Stimulated activated CD8-positive, alpha-beta memory T cell treated with anti-CD3 and anti-CD28 coated beads, Interleukin-12 subunit alpha, Interleukin-12 subunit beta, amount 100 ng/mL, for 4 hours (primary cell): ENCODE results near the gene HNRNPF.
A peak's percentile ranks its signal among the peaks of the same experiment; 100 is the strongest.
"Not testable (repeated sequence)": the region's sequence is repeated elsewhere in the genome, so short reads cannot be mapped to it uniquely, and the experiment has no call there.

Experiments
- DNase-seq: peaks from one replicate; pipeline ENCODE4 v3.0.0-alpha.2; 2020; ENCODE audit warnings: low read depth

The HNRNPF gene

DNA sequence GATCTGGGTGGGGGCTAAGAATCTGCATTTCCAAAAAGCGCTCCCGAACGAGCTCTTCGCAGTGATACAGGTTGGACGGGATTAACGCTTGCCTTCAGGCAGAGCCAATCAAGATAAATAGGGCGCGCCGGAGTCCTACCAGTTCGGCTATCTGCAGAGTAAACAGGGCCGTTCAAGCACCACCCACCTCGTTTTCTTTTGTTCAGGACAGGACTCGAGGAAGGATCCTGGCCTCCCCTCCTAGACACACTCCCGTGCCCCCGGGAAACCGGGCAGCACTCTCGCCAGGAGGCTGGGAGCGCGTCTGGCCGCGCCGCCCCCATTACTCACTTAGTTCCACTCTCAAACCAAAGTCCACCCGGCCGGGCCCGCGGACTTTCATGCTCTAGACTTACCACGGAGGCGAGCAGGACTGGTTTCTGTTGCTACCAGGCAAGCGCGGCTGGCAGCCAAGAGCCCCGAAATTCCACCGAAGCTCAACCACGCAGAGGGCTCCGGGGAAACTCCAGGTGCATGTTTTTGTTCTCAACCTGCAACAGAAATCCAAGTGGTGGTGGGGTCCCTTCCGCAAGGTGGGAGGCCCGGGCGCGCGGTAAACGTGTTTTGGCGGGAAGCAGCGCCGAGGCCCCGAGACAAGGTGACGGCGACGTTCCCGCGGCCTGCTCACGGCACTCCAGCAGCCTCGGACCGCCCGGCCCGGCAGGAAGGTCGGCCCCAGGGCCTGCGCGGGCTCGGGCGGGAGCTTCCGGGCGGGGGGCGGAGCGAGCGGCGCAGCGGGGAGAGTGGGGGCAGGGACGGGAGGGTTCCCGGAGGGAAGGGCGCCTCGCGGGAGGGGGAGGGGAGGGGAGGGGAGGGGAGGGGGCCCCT, 12.7 kb downstream of the HNRNPF start:
- peak; percentile 48 for DNase-seq

DNA sequence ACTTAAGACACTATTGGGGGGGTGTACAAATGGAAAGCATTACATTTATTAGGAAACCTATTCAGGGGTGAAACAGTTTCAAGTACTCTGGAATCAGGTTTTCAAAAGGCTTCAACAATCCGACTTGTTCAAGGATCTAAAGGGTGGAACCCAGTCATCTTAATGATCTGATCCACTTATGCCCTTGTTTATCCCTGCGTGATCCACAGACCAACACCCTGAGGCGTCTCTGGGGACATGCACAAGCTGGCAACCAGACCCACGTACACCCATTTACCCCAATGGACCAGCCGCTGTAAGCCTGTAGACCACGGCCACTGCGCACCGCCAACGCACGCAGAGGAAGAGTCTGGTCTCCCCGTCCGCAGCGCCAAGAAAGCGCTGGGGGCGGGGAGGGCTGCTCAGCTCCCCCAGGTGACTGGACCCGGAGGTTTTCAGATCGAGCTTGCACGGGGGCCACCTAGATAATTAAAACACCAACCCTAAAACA, 13.4 kb downstream of the HNRNPF start:
- DNase-seq: no peak

DNA sequence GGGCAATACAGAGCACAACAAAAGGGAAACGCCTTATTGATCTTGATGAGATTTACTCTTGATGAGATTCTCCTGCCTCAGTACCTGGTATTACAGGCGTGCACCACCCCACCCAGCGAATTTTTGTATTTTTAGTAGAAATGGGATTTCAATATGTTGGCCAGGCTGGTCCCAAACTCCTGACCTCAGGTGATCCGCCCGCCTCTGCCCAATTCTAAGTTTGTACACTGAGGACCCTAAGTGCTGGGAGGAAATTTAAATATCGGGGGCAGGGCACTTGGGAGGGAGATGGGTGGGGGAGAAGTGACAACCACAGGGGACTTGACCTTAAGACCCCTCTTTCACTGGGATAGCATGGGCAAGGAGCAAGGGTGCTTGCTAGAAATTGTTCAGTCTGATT, 14.1 kb downstream of the HNRNPF start:
- DNase-seq: no peak

DNA sequence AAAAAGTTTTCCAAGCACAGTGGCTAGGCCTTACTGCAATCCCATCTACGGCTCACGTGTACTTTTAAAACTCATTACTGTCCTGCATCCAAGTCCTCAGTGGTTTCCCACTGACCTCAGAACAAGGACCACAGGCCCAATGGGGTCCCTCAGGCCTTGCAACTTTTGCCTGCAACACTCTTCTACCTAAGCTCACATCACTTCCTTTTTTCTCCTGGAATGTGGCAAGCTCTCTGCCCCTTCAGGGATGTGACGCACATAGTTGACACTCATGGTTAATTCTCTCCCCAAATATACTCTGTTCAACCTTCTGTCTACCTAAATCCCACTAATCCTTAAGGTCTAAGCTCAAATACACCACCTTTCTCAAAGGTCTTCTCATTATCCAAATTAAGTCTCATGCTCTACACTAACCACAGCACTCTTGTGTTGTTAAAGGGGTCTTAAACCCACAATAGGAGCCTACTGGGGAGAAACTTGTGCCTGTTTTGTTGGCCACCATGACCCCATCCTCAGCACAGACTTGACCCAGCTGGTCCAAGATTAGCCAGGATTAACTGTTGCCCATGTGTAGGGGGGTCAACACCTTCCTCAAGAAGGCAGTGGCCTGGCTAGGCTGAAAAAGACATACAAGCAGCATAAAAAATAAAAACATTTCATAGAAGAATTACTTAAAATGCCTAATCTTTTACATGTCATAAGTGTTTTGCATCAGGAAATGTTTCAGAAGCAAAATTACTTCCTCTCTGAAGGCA, 15.2 kb downstream of the HNRNPF start:
- DNase-seq: no peak

DNA sequence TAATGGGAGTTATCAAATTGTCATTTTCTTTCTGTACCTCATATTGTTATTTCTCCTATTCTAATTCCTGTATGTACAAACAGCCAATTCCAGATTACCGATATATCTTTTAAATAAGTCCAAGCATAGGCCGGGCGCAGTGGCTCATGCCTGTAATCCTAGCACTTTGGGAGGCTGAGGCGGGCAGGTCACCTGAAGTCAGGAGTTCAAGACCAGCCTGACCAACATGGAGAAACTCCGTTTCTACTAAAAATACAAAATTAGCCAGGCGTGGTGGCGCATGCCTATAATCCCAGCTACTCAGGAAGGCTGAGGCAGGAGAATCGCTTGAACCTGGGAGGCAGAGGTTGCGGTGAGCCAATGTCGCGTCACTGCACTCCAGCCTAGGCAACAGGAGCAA, 15.8 kb downstream of the HNRNPF start:
- DNase-seq: not testable (repeated sequence)

DNA sequence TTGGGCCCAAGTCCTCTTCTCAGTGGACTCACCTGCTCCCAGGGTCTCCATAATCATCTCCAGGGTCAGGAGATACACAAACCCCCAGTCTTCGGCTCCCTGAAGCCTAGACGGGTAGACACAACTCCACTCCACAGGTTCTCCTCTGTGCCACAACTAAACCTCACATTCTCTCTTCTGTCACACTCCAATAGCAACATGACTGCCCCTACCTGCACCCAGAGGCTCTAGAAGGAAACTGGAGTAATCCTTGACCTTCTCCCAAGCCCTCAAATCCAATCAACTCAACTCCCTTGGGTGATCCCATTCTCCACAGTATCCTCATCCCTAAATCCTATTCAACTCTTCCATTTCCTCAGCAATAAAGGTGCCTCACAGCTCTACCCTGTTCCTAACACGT, 16.2 kb downstream of the HNRNPF start:
- no peak for DNase-seq

DNA sequence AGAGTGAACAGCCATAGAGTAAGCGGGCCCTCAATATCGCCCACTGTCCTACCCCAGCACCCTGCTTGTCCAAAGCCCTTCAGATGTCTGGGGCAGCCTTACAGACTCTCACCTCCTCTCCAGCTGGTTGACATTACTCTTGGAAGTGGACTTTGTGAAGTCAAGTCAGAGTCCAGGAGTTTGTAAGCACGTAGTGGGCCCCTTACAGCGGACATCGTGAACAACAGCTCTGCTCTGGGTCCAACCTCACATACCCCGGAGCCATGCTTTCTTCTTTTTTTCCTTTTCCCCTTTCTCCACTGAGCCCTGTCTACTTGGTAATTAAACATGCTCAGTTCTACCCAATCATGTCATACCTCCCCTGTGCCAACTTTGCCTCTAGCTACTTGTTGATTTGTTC, 17.5 kb downstream of the HNRNPF start:
- no peak for DNase-seq

DNA sequence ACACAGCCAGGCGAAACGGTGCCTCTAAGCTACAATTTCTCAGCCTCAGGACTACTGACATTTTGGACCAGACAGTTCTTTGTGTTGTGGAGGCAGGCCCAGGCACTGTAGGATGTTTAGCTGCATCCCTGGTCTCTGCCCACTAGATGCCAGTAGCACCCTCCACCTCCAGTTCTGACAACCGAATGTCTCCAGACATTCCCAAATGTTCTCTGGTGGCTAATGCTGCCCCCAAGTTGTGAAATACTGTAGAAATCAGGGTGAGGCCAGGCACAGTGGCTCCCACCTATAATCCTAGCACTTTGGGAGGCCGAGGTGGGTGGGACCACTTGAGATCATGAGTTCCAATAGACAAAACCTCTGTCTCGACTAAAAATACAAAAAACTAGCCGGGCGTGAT, 18.2 kb downstream of the HNRNPF start:
- DNase-seq: no peak

DNA sequence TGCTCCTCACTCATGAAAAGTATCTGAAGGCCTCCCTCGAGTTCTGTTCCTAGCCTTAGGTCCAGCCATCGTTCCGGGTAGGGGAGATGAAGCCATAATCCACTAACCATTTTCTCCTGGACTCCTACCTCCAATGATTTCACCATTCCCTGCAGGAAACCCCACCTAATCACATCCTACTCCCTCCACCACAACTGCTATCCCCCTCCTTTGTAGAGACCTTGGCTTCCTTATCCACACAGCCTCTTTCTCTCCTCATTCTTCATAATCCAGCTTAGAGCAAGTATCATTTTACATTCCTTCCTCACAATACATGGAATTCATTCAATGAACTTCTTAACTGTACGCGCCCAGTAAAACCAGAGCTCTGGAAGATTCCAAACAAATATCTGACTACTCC, 18.7 kb downstream of the HNRNPF start:
- no peak for DNase-seq

DNA sequence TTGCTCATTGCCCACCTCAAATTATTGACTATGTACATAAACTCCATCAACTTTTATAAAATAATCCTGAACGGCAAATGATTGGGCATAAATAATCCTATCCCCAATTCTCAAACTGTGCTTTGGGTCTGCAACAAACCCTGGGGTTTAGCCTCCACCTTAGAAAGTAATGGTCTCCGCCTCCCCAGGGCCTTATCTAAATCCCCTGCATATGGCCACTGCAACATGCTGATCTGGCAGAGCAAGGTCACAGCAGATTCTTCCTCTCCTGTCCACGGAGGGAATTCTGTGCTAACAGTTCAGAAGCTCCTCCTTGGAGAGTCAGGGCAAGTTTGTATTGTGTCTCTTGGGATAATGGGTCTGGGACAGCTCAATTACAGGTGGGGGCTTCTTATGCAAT, 19.1 kb downstream of the HNRNPF start:
- DNase-seq: no peak

DNA sequence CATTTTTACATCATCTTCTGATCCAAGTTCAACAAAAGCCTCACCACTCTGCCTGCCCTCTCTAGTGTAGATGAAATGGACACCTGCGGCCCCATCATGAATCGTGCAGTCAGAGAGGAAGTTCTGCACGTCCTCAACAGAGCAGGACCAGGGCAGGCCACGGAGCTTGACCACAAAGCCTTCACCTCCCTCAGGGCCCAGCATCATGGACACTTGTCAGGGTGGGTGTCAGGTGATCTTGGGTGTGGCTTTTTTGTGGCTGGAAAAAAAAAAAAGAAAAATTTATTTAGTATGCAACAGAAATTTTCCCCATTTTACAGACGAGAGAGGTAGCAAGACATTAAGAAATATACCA, 21.3 kb downstream of the HNRNPF start:
- DNase-seq: no peak

DNA sequence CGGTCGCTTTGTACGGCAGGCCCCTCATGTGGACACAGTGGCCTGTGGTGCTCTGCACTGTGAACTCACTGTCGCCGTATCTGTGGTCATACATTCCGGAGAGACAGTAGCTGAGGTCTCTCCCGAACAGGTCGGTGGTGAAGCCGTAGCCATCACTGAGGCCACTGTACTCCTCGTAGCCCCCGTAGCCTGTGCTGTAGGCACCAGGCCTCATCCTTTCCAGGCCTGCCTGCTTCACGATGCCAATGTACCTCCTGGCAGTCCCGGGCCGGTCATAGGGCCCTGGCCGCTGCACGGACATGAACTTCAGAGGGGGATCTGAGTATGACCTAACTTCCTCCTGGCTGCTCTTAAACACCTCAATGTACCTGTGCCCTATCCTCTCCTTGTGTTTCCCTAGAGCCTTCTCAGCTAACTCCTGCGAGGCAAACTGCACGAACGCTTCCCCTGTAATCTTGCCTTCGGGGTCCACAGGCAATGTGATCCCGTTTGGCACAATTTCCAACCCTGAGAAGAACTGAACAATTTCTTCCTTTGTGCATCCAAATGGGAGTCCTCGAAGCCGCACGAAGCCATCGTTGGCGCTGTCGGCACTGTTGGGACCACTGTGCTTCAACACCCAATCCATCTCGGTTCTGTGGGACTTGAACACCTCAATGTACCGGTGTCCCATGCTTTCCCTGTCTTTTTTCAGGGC, 21.9 kb downstream of the HNRNPF start:
- DNase-seq: no peak

DNA sequence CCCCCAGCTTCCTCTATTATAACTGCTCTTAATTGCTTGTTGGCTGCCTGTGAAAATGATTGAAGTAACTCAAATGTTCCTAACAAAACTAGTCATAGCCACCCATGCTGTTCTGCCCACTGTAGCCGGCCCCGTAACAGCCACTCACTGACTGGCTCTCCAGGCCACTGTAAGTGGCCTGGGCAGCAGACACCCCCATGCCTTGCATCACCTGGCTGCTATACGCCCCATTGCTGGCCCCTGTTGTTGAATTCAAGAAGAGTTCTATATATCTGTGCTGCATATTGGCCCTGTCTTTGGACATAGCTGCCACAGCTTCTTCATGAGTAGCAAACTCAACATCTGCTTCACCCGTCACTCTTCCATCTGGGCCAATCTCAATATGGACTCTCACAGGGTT, 22.4 kb downstream of the HNRNPF start:
- DNase-seq: no peak

DNA sequence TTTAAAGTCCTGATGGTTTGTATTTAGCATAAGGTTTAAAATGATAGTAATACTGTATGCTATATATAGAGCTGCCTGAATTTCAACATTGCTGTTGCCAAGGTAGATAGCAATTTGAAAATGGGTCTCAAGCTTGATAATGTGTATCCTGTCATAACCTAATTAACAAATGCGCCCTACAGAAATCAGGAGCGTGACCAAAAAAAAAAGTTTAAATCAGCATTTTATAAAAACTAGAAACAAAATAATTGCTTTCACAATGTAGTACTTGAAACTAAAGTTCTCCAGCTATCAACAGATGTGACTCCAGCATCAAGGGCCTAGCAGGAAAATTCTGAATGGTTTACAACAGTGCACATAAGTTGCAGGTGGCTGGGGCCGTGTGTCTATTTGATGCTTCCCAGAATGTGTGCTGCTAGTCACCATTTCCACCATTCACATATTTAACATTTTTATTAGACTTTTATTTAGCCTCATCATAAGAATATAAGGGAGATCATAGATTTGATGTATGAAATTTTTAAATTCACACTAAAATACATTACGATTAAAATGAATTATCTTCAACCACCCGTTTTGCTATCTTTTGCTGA, 23.5 kb downstream of the HNRNPF start:
- DNase-seq: no peak

DNA sequence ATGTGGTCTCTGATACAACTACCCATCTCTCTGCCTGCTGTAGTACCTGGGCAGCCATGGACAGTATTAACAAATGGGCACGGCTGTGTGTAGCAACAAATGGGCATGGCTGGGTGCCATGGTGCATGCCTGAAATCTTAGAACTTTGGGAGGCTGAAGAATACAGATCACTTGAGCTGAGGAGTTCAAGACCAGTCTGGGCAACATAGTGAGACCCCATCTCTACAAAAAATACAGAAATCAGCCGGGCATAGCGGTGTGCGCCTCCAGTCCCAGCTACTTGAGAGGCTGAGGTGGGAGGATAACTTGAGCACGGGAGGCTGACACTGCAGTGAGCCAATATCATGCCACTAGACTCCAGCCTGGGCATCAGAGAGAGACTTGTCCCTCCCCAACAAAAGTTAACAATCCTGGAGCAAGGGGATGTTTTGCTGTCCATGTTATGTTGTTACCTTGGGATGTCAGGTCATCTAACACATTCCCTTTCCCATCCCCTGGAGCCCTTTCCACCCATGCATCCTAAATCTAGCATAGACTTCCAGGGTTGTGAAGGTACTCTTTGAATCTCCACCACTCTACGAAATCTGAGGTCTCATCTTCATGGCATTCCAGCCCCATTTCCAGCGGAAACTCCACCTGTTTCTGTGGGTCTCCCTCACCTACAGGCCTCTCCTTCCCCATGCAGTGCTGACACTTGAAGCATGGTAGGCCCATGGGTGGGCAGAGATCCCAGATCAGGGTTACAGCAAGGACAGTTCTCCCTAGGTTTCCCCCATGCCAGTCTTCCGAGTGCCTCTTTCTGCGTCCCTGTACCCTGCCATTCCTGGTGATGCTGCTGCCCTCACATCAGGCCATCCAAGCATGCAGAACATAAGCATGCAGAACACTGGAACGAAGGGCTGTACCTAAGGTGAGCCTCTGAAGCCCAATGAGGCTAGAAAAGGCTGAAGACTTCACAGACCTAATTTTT, 24.4 kb downstream of the HNRNPF start:
- DNase-seq: no peak

DNA sequence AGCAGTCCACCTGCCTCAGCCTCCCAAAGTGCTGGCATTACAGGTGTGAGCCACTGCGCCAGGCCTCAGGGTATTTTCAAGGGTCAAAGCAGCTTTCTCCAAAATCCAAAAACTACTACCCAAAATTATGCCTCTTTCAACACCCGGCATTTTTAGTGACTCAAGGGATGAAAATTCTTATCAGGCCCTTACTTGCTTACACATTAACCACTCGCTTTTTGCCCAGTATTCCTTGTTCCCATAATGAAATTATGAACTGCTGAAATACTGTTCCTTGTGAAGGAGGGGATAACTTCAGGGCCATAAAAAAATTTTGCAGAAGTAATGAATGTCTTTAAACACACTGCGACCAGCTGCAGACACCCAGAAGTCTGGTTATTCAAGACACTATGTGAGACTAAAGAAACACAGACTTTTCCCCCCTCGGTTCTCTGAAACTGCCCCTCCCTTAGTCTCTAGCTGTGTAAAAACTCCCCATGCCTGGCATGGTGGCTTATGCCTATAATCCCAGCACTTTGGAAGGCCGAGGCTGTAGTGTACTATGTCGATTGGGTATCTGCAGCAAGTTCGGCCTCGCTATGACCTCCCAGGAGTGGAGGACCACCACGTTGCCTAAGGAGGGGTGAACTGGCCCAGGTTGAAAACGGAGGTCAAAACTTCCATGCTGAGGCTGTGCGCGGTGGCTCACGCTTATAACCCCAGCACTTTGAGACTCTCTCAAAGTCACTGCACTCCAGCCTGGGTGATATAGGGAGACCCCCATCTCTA, 25.6 kb downstream of the HNRNPF start:
- DNase-seq: no peak

DNA sequence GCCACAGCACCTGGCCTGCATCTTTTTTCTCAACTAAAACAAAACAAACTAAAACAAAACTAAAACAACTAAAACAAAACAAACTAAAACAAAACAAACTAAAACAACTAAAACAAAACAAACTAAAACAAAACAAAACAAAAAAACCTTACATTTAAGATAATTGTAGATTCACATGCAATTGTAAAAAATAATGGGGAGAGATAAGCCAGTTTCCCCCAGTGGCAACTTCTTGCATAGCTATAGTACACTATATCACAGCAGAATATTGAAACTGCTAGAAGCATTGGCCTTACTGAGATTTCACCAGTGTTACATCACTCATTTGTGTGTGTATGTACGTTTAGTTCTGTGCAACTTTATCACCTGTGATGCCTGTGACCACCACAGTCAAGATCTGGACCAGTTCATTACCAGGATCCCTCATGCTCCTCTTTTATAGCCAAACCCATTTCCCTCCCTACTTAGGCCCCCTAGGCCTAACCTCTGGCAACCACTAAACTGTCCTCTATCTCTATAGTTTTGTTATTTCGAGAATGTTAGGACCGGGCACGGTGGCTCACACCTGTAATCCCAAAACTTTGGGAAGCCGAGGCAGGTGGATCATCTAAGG, 28.3 kb downstream of the HNRNPF start:
- DNase-seq: no peak

DNA sequence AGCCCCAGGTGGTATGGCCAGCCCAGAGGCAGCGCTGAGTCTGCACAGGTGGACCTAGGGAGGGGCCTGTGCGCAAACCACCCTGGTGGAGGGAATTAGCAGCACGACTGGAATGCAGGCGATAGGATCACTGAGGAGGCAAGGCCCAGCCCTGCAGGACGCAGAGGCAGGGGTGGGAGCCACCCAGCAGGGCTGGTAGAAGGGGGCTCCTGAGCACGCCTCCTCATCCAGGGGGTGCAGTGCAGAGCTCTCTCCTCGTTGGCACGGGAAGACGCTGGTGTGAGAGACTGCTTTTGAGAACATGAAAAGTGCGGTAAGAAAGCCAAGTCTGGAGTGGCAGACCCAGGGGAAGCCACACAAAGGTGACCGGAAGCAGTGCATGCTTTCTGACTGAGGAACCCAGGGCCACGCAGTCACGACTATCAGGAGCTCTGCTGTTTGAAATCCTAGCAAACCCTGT, 31.5 kb downstream of the HNRNPF start:
- no peak for DNase-seq

DNA sequence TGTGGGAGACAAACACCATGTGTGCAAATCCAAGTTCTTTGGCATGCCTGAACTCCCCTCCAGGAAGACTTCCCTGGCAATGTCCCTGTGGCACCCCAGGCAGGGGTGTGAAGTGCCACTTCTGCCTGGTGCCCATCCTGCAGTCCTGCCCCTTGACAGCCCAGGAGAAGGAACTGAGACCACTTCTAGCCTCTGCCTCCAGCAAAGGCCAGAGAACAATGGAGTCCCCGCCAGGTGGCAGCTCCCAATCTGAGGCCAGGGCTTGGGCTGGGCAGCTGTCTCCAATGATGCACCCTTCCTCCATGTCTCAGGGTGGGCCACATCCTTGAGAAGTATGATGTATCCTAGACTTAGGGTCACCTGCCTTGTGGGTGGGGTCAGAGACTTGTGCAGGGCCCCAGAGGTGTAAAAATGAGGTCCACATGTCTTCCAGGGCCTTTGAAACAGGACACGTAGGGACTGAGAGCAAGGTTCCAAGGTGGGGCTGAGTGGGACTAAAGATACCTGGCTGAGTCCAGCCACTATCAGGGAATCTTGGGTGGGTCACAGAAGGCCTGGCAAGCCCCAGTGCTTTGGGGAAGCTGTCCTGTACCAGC, 32.1 kb downstream of the HNRNPF start:
- DNase-seq: no peak
